HG02610 (cell line): ENCODE data around the gene HSD3B7.

Source experiments
- ATAC-seq: cut with Tn5 transposase; IDR thresholded peaks from one replicate; pipeline ENCODE4 v1.9.1; 2021; ENCODE audit warnings: mild to moderate bottlenecking, moderate library complexity; ENCODE audit not compliant: unreplicated experiment

Gene HSD3B7

DNA sequence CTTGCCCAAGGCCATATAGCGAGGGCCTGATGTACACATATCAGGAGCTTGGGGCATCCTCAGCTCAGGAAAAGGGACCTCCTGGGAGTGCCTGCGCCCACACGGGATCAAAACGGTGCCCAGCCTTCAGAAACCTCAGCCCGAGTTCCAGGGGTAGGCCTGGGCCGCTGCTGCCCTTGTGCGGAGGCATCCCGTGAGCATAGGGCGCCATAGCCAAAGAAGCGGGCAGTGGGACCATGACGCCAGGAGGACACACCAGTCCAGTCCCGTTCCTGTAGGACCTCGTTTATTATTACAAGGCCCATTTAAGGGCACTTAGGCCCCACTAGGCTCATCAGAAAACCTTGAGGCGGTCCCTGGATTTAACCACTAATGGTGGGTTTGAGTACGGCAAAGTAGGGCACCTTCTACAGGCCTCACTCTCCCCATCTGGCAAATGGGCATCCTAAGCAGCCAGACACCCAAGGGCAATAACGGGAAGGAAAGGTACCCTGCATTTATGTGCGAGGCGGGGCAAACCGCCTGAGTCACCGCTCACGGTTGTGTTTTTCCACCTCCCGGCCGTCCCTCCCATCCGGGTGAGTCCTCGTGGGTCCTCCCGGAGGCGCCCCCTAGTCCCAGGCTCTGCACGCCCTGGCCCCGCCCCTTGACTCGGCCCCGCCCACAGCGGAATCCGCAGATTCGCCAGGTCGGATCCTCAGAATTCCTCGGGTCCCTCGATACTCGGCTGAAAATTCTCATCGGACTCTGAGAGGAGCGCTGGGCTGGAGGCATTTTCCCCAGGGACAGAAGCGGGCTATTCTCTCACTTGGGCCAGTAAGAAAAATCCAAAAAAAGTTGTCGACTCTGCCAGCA is 28.2 kb upstream of the HSD3B7 start:
- ATAC-seq: peak; percentile 46

DNA sequence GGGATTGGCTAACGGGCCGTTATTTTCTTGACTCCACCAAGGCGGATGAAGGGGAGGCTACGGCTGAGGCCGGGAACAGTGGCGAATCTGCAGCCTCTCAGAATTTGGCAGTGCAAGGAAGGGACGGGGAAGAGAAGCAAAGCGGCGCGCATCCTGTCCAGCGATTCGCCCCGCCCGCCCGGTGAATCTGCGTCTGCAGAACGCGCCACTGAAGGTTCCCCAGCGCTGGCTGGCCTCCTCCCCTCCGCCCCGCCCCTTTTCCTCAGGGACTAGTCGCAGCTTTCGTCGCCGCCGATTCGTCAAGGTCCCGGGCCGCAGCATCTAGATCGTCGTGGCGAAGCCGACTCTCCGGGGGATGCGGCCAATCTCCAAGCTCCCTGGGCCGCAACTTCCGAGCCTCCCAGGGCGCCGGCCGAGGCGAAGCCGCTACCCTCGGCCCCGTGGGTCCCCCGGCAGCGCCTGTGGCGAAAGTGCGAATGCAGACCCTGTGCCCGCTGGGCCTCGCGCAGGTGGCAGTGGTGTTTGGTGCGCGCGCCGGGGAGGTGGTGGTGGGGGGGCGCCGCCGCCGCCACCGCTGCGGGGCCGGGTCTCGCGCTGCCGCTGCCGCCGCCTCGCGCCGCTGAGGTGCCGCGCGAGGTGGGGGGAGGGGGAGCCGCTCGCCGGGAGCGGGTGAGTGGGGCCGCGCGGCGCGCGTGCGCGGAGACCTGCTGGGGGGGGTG is 27.4 kb upstream of the HSD3B7 start, which contains the start of gene SETD1A:
Gene SETD1A (plus strand): TSS at position 299 of the 719 bp plus-strand sequence. CDS start 978 bp downstream, outside the sequence.
- ATAC-seq: peak; percentile 75

DNA sequence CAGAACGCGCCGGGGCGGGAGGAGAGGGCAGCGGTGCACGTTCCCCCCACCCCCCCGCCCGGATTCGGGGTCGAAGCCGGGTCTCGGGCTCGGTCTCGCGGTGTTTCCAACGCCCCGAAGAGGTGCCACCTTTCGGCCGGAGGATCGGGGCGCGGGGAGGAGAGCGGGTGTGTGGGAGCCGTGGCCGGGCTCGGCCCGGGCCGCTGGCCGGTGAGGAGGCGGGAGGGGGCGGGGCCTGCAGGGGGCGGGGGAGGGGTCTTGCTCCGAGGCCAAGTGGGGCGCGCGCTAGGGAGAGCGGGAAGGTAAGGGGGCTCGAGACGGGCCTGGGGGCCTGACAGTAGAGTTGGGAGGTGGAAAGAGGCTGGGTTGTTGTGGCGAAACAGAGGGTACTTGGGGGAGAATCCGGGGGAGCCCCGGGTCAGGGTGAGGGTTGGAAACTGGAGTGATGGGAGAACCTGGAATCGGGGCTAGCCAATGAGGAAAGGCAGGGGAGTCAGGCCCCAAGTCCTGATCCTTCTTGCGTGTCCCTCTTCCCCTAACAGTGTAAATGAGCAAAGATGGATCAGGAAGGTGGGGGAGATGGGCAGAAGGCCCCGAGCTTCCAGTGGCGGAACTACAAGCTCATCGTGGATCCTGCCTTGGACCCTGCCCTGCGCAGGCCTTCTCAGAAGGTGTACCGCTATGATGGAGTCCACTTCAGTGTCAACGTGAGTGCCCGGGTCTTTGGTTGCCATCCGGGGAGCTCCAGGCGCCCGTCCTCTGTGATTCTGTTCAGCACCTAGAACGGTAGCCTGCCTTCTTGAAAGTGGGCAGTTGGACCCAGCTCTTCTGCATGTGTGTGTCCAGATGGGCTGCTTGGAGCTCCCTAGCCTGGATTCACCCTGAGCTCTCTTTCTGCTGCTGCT is 26.6 kb upstream of the HSD3B7 start:
- peak; percentile 16 for ATAC-seq

DNA sequence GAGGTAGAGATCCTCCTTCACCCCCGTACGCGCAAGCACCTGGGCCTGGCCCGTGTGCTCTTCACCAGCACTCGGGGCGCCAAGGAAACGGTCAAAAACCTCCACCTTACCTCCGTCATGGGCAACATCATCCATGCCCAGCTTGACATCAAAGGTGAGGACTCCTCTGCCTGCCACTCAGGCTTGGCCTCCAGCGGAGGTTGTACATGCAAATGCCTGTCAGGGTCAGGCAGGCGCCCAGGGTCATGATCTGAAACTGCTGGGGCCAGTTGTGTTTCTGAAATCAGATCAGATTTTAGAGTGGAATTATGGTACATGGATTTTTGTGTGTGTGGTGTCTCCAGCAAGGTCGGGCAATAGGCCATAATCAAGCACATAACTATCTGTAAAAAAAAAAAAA is 23.6 kb upstream of the HSD3B7 start:
- no peak for ATAC-seq

DNA sequence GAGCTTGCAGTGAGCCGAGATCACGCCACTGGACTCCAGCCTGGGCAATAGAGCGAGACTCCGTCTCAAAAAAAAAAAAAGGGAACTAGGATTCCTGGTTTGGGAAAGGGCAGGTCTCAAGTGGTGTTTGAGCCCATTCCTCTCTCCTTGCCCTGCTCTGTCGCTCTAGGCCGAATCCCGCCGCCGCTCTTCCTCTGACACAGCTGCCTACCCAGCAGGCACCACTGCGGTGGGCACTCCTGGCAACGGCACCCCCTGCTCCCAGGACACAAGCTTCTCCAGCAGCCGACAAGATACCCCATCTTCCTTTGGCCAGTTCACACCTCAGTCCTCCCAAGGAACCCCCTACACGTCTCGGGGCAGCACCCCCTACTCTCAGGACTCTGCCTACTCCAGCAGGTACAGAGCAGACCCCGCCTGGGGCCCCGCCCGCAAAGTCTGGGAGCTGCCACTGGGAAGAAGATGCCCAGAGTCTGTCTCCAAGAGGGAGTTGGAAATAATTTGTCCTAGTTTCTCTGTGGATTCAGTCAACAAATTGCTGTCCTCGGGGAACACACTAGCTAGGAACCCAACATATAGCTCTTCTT is 21.0 kb upstream of the HSD3B7 start:
- no peak for ATAC-seq

DNA sequence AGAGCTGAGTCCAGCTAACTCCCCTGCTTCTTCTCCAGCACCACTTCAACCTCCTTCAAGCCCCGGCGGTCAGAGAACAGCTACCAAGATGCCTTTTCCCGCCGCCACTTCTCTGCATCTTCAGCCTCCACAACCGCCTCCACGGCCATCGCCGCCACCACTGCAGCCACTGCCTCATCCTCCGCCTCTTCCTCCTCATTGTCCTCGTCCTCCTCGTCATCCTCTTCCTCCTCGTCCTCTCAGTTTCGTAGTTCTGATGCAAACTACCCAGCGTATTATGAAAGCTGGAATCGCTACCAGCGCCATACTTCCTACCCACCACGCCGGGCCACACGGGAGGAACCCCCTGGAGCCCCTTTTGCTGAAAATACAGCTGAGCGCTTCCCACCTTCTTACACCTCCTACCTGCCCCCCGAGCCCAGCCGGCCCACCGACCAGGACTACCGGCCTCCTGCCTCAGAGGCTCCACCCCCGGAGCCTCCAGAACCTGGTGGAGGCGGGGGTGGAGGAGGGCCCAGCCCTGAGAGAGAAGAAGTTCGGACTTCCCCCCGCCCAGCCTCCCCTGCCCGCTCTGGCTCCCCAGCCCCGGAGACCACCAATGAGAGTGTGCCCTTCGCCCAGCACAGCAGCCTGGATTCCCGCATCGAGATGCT is 20.3 kb upstream of the HSD3B7 start:
- no peak for ATAC-seq

DNA sequence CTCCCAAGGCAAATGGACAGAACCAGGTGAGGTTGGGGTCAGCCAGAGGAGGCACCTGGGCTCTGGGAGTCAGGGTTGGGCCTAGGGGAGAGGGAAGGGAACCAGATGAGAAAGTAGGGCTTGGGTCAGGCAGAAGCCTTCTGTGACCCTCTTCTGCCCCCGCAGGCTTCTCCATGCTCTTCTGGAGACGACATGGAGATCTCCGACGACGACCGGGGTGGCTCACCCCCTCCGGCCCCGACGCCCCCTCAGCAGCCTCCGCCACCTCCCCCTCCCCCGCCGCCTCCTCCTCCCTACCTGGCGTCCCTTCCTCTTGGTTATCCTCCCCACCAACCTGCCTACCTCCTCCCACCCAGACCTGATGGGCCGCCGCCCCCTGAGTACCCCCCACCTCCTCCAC is 19.6 kb upstream of the HSD3B7 start:
- no peak for ATAC-seq

DNA sequence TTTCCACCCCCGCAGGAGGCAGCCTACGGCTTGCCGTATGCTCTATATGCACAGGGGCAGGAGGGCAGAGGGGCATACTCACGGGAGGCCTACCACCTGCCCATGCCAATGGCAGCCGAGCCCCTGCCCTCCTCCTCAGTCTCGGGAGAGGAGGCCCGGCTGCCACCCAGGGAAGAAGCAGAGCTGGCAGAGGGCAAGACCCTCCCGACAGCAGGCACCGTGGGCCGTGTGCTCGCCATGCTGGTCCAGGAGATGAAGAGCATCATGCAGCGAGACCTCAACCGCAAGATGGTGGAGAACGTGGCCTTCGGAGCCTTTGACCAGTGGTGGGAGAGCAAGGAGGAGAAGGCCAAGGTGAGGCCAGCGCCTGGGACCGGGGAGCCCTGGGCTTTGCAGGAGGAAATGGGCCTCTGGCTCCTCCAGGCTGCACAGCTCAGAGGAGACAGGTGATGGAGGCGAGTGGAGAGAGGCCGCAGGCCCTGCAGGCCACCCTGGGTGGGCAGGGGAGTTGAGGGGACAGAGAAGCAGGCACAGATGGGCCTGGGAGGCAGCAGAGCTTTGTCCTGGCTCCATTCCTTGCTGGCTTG is 18.9 kb upstream of the HSD3B7 start:
- no peak for ATAC-seq

DNA sequence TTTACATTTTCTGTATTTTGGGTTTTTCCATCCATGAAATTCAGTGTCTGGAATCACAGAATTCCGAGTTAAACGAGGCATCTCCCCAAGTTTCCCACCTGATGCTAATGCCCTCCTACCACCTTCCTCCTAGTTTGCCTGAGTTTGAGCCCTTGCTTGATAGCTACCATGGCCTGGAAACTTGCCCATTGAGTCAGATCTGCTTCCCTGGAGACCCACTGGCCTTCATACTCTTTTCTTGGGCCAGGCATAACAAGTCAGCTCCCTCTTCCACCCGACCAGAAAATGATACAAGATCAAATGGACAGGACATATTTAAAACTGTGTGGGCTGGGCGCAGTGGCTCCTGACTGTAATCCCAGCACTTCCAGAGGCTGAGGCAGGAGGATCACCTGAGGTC is 17.2 kb upstream of the HSD3B7 start:
- no peak for ATAC-seq

DNA sequence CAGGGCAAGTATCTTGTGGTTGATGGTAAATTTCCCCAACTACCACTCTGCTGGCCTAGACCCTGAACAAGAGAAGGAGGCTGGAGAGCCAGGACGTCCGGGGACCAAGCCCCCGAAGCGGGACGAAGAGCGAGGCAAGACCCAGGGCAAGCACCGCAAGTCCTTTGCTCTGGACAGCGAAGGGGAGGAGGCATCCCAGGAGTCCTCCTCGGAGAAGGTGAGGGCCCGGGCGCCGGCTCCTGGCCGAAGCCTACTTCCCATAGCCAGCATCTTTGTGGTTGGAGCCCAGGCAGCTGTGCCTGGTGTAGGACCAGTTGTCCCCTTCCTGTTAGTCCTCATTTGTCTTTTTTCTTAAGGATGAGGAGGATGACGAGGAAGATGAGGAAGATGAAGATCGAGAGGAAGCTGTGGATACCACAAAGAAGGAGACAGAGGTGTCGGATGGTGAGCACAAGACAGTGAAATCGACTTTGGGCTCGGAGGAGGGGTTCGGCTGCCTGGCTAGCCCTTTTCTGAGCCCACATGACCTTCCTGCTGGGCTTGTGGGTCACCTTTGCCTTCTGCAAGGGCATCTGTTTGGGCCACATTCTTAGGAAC is 15.7 kb upstream of the HSD3B7 start:
- ATAC-seq: no peak

DNA sequence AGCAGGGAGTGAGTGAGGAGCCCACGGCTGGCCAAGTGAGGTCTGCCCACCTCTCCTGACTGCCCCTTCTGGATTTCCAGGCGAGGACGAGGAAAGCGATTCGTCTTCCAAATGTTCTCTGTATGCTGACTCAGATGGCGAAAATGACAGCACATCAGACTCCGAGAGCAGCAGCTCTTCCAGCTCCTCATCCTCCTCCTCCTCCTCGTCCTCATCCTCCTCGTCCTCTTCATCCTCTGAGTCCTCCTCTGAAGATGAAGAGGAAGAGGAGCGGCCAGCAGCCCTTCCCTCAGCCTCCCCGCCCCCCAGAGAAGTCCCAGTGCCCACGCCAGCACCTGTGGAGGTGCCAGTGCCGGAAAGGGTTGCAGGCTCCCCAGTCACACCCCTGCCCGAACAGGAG is 13.7 kb upstream of the HSD3B7 start:
- ATAC-seq: no peak

DNA sequence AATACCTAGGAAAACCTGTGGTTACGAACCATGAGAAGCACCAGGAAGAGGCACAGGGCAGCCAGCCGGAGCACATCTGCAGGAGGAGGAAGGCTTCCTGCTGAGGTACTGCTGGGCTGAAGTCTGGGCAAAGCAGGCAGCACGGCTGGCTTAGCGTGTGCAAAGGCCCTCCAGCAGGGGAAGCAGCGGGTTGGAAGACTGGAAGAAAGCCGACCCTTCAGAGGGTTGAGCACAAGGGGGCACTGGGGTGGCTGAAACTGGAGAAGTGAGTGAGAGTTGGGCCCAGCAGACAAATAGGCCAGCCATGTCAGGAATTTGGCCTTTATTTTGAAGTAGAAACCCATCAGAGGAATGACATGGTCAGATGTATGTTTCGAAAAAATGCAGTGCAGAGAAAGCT is 12.1 kb upstream of the HSD3B7 start:
- ATAC-seq: no peak

DNA sequence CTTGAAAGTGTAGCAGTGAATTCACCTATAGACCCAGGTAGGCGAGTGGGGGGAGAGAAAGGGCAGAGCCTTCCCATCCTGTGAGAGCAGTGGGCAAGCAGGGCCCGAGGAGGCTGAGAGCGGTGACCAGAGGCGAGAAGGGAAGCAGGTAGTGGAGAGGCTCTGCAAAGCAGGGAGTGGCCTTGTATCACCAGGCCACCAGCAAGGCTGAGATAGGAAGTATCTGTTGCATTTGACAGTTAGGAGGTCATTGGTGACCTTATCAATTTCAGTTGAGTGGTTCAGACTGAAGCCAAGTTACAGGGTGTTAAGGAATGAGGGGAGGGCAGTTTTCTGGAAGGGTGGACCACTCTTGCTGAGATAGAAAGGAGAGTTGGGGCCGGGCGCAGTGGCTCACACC is 10.7 kb upstream of the HSD3B7 start:
- ATAC-seq: no peak

DNA sequence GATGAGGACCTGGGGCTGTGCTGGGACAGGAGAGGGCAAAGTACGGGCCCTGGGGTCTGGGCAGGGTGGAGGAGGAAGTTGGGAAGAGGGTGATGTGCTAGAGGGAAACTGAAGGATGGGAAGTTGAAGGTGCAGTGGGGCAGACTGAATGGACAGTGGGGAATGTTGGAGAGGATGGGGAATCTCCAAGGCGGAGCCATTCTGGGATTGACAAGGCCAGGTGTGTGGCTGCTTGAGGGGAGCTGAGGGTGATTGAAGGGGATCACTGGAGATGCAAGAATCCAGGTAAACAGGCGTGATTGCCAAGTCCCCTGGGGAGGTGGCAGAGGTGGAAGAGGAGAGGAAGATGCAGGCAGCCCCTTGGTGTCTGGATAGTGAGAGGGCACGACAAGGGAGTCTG is 8.5 kb upstream of the HSD3B7 start:
- ATAC-seq: no peak

DNA sequence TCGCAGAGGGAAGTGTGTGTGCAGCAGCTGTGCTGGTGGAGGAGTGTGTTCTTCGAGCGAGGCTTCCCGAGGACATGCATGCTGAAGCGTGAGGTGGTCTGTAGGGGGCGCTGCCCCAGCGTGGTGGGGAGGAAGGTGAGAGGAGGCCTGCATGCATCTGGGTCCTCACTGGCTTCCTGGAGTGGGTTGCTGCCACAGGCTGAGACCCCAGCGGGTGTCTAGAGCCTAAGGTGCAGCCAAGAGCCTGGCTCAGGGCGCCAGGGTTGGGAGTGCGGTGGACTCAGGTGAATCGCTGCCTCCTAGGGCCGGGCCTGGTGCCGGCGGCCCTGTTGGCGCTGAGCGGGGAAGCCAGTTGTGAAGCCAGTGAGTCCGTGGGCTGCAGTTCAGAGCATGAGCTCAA is 7.5 kb upstream of the HSD3B7 start:
- no peak for ATAC-seq

DNA sequence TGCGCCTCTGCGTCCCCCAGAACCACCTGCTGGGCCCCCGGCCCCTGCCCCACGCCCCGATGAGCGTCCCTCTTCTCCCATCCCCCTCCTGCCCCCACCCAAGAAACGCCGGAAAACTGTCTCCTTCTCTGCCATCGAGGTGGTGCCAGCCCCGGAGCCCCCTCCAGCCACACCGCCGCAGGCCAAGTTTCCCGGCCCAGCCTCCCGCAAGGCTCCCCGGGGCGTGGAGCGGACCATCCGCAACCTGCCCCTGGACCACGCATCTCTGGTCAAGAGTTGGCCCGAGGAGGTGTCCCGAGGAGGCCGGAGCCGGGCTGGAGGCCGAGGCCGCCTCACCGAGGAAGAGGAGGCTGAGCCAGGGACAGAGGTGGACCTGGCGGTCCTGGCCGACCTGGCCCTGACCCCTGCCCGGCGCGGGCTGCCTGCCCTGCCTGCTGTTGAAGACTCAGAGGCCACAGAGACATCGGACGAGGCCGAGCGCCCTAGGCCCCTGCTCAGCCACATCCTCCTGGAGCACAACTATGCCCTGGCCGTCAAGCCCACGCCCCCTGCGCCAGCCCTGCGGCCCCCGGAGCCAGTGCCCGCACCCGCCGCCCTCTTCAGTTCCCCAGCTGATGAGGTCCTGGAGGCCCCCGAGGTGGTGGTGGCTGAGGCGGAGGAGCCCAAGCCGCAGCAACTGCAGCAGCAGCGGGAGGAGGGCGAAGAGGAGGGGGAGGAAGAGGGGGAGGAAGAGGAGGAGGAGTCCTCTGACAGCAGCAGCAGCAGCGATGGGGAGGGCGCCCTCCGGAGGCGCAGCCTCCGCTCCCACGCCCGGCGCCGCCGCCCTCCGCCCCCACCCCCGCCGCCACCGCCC is 5.6 kb upstream of the HSD3B7 start:
- no peak for ATAC-seq

DNA sequence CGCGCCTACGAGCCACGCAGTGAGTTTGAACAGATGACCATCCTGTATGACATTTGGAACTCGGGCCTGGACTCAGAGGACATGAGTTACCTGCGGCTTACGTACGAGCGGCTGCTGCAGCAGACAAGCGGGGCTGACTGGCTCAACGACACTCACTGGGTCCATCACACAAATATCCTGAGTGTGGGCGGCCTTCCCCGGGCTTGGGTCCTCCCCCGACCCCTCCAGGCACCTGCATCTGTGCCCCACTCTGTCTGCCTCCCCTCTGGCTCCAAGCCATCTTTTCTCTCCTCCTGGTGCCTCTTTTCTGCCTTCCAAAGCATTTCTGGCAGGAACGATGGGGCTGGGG is 5.0 kb upstream of the HSD3B7 start:
- no peak for ATAC-seq

DNA sequence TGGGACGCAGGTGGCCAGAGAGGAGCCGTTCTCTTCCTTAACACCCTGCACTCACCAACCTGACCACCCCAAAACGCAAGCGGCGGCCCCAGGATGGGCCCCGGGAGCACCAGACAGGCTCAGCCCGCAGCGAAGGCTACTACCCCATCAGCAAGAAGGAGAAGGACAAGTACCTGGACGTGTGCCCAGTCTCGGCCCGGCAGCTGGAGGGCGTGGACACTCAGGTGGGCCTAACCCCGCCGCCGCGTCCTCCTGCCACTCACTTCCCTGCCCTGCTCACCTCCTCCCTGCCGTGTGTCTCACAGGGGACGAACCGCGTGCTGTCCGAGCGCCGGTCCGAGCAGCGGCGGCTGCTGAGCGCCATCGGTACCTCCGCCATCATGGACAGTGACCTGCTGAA is 4.6 kb upstream of the HSD3B7 start:
- no peak for ATAC-seq

DNA sequence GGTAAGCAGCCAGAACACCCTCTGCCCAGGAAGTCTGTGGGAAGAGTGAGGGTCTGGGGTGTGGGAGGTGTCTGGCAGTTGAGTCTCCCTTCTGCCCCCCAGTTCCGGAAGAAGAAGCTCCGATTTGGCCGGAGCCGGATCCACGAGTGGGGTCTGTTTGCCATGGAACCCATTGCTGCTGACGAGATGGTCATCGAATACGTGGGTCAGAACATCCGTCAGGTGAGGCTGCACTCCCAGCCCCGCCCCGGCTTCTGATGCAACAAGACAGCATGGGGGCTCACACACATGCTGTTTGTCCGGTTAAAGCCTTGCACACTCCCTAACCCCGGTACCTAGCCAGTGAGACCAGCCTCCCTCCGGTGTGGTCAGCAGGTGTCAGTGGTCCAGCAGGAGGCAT is 4.0 kb upstream of the HSD3B7 start:
- no peak for ATAC-seq
